ENCODE data around the gene KRT73.

KRT73 gene

GRCh38 chr12:52645120-52645761 lies 26.9 kb upstream of the KRT73 start:
- peak; percentile 29 for DNase-seq

GRCh38 chr12:52644078-52644415 lies 25.7 kb upstream of the KRT73 start:
- no peak for DNase-seq

- DNase-seq = no peak
Measured at GRCh38 chr12:52643233-52644077, 25.1 kb upstream of the KRT73 start.

GRCh38 chr12:52641468-52641867 lies 23.1 kb upstream of the KRT73 start:
- no peak for DNase-seq

GRCh38 chr12:52637299-52637698 lies 18.9 kb upstream of the KRT73 start:
- no peak for DNase-seq

GRCh38 chr12:52636592-52637258 lies 18.4 kb upstream of the KRT73 start:
- peak; percentile 51 for DNase-seq

GRCh38 chr12:52636189-52636588 lies 17.8 kb upstream of the KRT73 start:
- peak; percentile 40 for DNase-seq

GRCh38 chr12:52634266-52635056 lies 16.1 kb upstream of the KRT73 start:
- no peak for DNase-seq

- peak; percentile 75 for DNase-seq
Measured at GRCh38 chr12:52633383-52633782, 15.0 kb upstream of the KRT73 start.

- DNase-seq = peak; percentile 39
Measured at GRCh38 chr12:52632656-52633055, 14.3 kb upstream of the KRT73 start.

- DNase-seq = no peak
Measured at GRCh38 chr12:52631676-52632459, 13.5 kb upstream of the KRT73 start.

GRCh38 chr12:52631264-52631663 lies 12.9 kb upstream of the KRT73 start:
- no peak for DNase-seq

- no peak for DNase-seq
Measured at GRCh38 chr12:52630599-52631200, 12.3 kb upstream of the KRT73 start.

GRCh38 chr12:52630008-52630500 lies 11.7 kb upstream of the KRT73 start:
- DNase-seq = no peak

- no peak for DNase-seq
Measured at GRCh38 chr12:52629281-52630007, 11.1 kb upstream of the KRT73 start.

GRCh38 chr12:52628841-52629240 lies 10.5 kb upstream of the KRT73 start:
- no peak for DNase-seq

GRCh38 chr12:52628111-52628507 lies 9.8 kb upstream of the KRT73 start:
- no peak for DNase-seq

- DNase-seq = no peak
Measured at GRCh38 chr12:52627395-52628110, 9.2 kb upstream of the KRT73 start.

GRCh38 chr12:52622349-52622748 lies 4.0 kb upstream of the KRT73 start:
- DNase-seq = no peak

GRCh38 chr12:52618866-52619265 lies 507 bp upstream of the KRT73 start:
- no peak for DNase-seq

All from MV-4-11 (cell line).